K562 (cell line): ENCODE results near the gene ZC3H18. TPM values are rescaled to one million over a fixed set of nuclear protein-coding genes. Genes with fewer than 3 reads are reported as not detected.

Source experiments
- ATAC-seq: fragments of 200-7000 bp; cut with Tn5 transposase; 3 replicates; pipeline ENCODE4 v1.9.1; 2020; ENCODE audit warnings: moderate library complexity
- BruUV-seq: library from RNA; stranded (reverse); fragments of 400-500 nt; replicated peaks from 2 replicates; lab custom pipeline; 2021; lab: Mats Ljungman, UMichigan
- CTCF ChIA-PET: fragments of 300-600 bp; formaldehyde crosslinking; extraction: SDS; loops from one replicate; lab custom pipeline; 2021; ENCODE audit warnings: low intra/inter-chr PET ratio; lab: Yijun Ruan, JAX
- POLR2A ChIA-PET: fragments of 300-600, 350-650 bp; sonication (Branson Sonifier 250); formaldehyde crosslinking; extraction: SDS; loops from one replicate; lab custom pipeline; 2021; ENCODE audit warnings: antibody characterized with exemption, inconsistent platforms; lab: Yijun Ruan, JAX
- DNase-seq, 4 experiments: peaks; one replicate each; pipeline versions ENCODE4 v3.0.0 to v3.0.0-alpha.2; 2011 to 2018; ENCODE audit warnings: low spot score in 3 of 4, mixed read lengths in 3 of 4; ENCODE audit errors: extremely low read depth in 1 of 4
- FAIRE-seq: peaks from 2 replicates; lab custom pipeline; 2011; peaks lifted over from hg19 to GRCh38; lab: Jason Lieb, UNC
- H2AFZ ChIP-seq: 2 replicates; pipeline ENCODE4 v1.6.0; 2011; ENCODE audit warnings: low read depth, low read length, control low read depth, inconsistent platforms
- H3K27ac ChIP-seq: fragments of 200-600 bp; 3 replicates; pipeline ENCODE4 v1.8.0; 2011; ENCODE audit warnings: low read depth, mild to moderate bottlenecking, control low read depth, inconsistent platforms, low read length, moderate library complexity, mixed read lengths; ENCODE audit errors: extremely low read depth
- H3K27me3 ChIP-seq, 2 experiments: fragments of 300-600 bp in 1 of 2; 2 replicates in 1 of 2; 3 replicates in 1 of 2; pipeline versions ENCODE4 v1.6.0 to v1.8.0; 2011; ENCODE audit warnings: inconsistent platforms in 2 of 2, low read length in 2 of 2, mild to moderate bottlenecking in 1 of 2, mixed read lengths in 1 of 2, moderate library complexity in 1 of 2; ENCODE audit not compliant: control insufficient read depth in 2 of 2, insufficient read depth in 2 of 2
- H3K36me3 ChIP-seq: fragments of 300-600 bp; 3 replicates; pipeline ENCODE4 v1.8.0; 2011; ENCODE audit warnings: mild to moderate bottlenecking, low read length, inconsistent platforms; ENCODE audit not compliant: control insufficient read depth, insufficient read depth
- H3K4me1 ChIP-seq, 2 experiments: fragments of 200-600 bp in 1 of 2; replicated peaks in 1 of 2; 2 replicates in 1 of 2; 3 replicates in 1 of 2; pipeline versions ENCODE4 v1.5.1 to v1.8.0; 2011; ENCODE audit warnings: inconsistent platforms in 2 of 2, low read length in 2 of 2, mild to moderate bottlenecking in 1 of 2, mixed read lengths in 1 of 2, moderate library complexity in 1 of 2; ENCODE audit not compliant: control insufficient read depth in 2 of 2, insufficient read depth in 2 of 2
- H3K4me2 ChIP-seq: 2 replicates; pipeline ENCODE4 v1.6.1; 2011; ENCODE audit warnings: low read length, control low read depth, inconsistent platforms, mixed read lengths; ENCODE audit not compliant: insufficient read depth
- H3K4me3 ChIP-seq: fragments of 200-600 bp; sonication (generic), shearing (Covaris generic); 2 replicates; pipeline ENCODE4 v1.5.1; 2016; ENCODE audit warnings: control low read depth, inconsistent platforms
- H3K79me2 ChIP-seq: fragments of 200-600 bp; 3 replicates; pipeline ENCODE4 v1.8.0; 2011; ENCODE audit warnings: low read length, inconsistent platforms; ENCODE audit not compliant: control insufficient read depth, insufficient read depth
- H3K9ac ChIP-seq, 2 experiments: 2 replicates each; pipeline versions ENCODE4 v1.6.0 to v1.6.1; 2011; ENCODE audit warnings: low read depth in 2 of 2, low read length in 2 of 2, control low read depth in 1 of 2, inconsistent platforms in 1 of 2, mild to moderate bottlenecking in 1 of 2, mixed read lengths in 1 of 2; ENCODE audit not compliant: insufficient read depth in 1 of 2
- H3K9me1 ChIP-seq: one replicate; pipeline ENCODE4 v1.6.0; 2011; ENCODE audit warnings: inconsistent platforms, mild to moderate bottlenecking, low read length, moderate library complexity; ENCODE audit not compliant: control insufficient read depth, insufficient read depth
- H3K9me3 ChIP-seq: replicated peaks from 2 replicates; pipeline ENCODE4 v1.5.1; 2011; ENCODE audit warnings: low read depth, low read length, inconsistent platforms; ENCODE audit not compliant: control insufficient read depth, insufficient read depth
- H4K20me1 ChIP-seq: replicated peaks from 2 replicates; pipeline ENCODE4 v1.6.1; 2011; ENCODE audit warnings: low read length, inconsistent platforms, mixed read lengths; ENCODE audit not compliant: control insufficient read depth, insufficient read depth
- MTA1 ChIP-seq: fragments of 450-650 bp; IDR thresholded peaks from 2 replicates; pipeline ENCODE4 v1.6.1; 2017; ENCODE audit warnings: borderline replicate concordance
- POLR2G ChIP-seq: fragments of 200-400 bp; formaldehyde crosslinking; IDR thresholded peaks from 2 replicates; pipeline ENCODE4 v1.6.1; 2017; ENCODE audit warnings: low read depth, mild to moderate bottlenecking, antibody characterized with exemption, low read length, moderate library complexity
- SETDB1 ChIP-seq: IDR thresholded peaks from one replicate; pipeline ENCODE4 v1.6.1; 2012; ENCODE audit warnings: low read length, control low read depth, inconsistent platforms
- WGBS: fragments of 100-300 bp; shearing (Covaris generic); methylation state at CpG from one replicate; pipeline ENCODE4 v1.1.6; 2016; ENCODE audit warnings: low coverage, mixed read lengths; ENCODE audit not compliant: insufficient coverage; ENCODE audit errors: missing lambda C conversion rate; 5-methylcytosine and 5-hydroxymethylcytosine counted together
- in situ Hi-C: fragments of 300-500 bp; cut with MboI; formaldehyde crosslinking; loops from 4 replicates; pipeline ENCODE4 v1.15.0; 2018; ENCODE audit warnings: inconsistent platforms, mixed read lengths
- intact Hi-C: fragments of 100-400 bp; cut with micrococcal nuclease; formaldehyde crosslinking; loops from 2 replicates; pipeline ENCODE4 v1.14.2; 2022
- polyA plus RNA-seq, 8 experiments: library from polyadenylated mRNA; depleted of rRNA in 4 of 8; stranded (reverse) in 5 of 8; unstranded in 3 of 8; fragments of >200 nt; fragmentation: Nextera tagmentation in 2 of 8; fragmentation: Illumina TruSeq in 1 of 8; extraction: Ambion mirVana in 2 of 8; extraction: Trizol in 1 of 8; gene quantifications; 2 replicates each; pipeline versions ENCODE4 v1.2.1 to v1.2.3, GENCODE V29; 2011 to 2014; ENCODE audit warnings: inconsistent platforms in 1 of 8, missing spikeins in 1 of 8
- total RNA-seq, 7 experiments: library from RNA; depleted of rRNA in 6 of 7; stranded (reverse); fragments of >200 nt in 6 of 7; fragmentation: Illumina TruSeq in 2 of 7; extraction: Trizol in 2 of 7; gene quantifications; 2 replicates each; pipeline versions ENCODE4 v1.2.1 to v1.2.3, GENCODE V29; 2011 to 2021; ENCODE audit warnings: low replicate concordance in 1 of 7
- TF ChIP-seq, protein P1 (sequence below): IDR thresholded peaks from 2 replicates; pipeline ENCODE4 v1.6.1; 2011; ENCODE audit not compliant: insufficient read length; ENCODE audit errors: extremely low read depth
- TF ChIP-seq, protein P2 (sequence below), 2 experiments: fragments of 450-650 bp; conservative IDR thresholded peaks; 2 replicates each; pipeline ENCODE4 v1.6.1; 2017; ENCODE audit warnings: mild to moderate bottlenecking in 2 of 2, moderate library complexity in 2 of 2
- TF ChIP-seq, protein P3 (sequence below): fragments of 450-650 bp; IDR thresholded peaks from 2 replicates; pipeline ENCODE4 v1.7.1; 2018; ENCODE audit warnings: mild to moderate bottlenecking, low read depth; ENCODE audit not compliant: partially characterized antibody

The ZC3H18 gene
- total and polyA plus RNA-seq, 9 of the 15 experiments (the other 6 are each of a cell fraction or from before 2014, with no cell fraction given), result 1.7 to 88.7 (median 26.9) TPM

DNA sequence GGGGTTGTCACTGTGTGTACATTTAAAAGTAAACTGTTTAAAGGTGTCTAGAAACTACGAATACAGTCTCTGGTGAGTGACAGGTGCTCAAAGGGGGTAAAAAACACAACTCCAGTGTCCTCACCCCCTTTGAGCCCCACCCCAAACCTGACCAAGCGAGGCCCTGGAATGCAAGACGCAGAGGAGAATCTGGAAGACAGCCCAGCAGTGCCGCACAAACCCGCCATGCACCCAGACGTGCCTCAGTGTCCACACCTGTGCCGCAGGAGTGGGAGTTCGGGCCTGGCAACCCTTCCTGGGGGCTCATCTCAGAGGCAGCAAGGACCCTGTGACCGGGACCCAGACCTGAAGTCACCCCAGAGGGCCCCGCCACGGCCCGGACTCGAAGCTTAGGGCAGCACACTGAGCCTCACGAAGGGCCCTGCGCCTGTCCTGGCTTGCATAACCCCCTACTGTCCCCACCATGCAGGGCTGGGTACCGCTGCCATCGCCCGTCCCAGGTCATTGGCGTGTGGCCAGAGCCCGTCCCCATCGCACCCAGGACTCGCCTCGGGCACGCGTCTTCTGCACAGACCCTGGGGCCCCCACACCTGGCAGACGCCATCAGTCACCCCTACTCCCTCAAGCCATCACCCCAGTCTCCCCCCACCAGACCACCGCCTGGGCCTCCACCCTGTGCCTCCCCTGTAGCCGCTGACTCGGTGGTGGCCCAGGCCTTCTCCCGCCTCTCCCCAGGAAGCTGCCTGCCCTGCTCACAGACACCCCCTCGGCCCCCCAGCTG is 33.0 kb upstream of the ZC3H18 start (continued):
- TF ChIP-seq POLR2G, result peak; percentile 78

DNA sequence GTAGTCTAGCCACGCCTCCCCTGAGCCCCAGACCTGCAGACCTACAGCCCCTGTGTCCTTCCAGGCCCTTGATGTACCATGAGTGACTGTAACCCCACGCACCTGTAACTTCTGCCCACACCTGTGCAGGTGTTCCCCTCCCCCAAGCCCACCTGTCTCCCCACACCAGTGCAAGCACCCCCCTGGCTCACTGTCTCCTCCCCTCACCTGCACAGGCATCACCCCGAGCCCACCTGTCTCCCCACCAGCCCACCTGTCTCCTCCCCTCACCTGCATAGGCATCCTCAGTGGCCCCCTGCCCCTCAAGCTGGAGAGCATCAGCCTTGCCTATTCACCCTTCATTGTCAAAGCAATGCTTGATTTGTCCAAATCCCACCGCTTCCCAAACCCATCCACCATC is 32.3 kb upstream of the ZC3H18 start:
- Histone ChIP-seq H3K9me3 (peaks cover 10% of the 10 kb centered on the region), H3K4me3 (no peak overlapping the region), H3K4me1 (peaks cover 0 to 62% of the 10 kb centered on the region in 2 experiments; a peak in 3 of 5 replicates), H3K27me3 (peaks cover 27 to 41% of the 10 kb centered on the region in 2 experiments; a peak in 4 of 5 replicates), H3K9ac (no peak overlapping the region), H3K27ac (no peak overlapping the region), H3K4me2 (no peak overlapping the region), H4K20me1 (peaks cover 13% of the 10 kb centered on the region), H2AFZ (no peak overlapping the region), H3K36me3 (peaks cover 12% of the 10 kb centered on the region; the same call in 2 of the 3 replicates), H3K79me2 (no peaks in the 10 kb centered on the region), H3K9me1 (no peaks in the 10 kb centered on the region)
- FAIRE-seq, result no peak
- no peak for DNase-seq
- POLR2A ChIA-PET, result interaction anchor here (0.9 kb wide), 1 partner anchor 320 kb away, joined by 5 read pairs; no protein-coding TSS in a partner anchor
- CTCF ChIA-PET, result no interaction called here
- in situ Hi-C loops (no loop called here), intact Hi-C loops (no loop called here)
- 33% methylated on average over 4 of the region's 4 CpGs for WGBS
- BruUV-seq, result no TSS peak
- ATAC-seq, result no peak
- TF ChIP-seq, protein P1, sequence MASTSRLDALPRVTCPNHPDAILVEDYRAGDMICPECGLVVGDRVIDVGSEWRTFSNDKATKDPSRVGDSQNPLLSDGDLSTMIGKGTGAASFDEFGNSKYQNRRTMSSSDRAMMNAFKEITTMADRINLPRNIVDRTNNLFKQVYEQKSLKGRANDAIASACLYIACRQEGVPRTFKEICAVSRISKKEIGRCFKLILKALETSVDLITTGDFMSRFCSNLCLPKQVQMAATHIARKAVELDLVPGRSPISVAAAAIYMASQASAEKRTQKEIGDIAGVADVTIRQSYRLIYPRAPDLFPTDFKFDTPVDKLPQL, result no peak
- TF ChIP-seq, protein P2, sequence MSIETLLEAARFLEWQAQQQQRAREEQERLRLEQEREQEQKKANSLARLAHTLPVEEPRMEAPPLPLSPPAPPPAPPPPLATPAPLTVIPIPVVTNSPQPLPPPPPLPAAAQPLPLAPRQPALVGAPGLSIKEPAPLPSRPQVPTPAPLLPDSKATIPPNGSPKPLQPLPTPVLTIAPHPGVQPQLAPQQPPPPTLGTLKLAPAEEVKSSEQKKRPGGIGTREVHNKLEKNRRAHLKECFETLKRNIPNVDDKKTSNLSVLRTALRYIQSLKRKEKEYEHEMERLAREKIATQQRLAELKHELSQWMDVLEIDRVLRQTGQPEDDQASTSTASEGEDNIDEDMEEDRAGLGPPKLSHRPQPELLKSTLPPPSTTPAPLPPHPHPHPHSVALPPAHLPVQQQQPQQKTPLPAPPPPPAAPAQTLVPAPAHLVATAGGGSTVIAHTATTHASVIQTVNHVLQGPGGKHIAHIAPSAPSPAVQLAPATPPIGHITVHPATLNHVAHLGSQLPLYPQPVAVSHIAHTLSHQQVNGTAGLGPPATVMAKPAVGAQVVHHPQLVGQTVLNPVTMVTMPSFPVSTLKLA (conservative IDR thresholded peaks at IDR 0.05), result no peak
- no peak for TF ChIP-seq SETDB1
- TF ChIP-seq, protein P3, sequence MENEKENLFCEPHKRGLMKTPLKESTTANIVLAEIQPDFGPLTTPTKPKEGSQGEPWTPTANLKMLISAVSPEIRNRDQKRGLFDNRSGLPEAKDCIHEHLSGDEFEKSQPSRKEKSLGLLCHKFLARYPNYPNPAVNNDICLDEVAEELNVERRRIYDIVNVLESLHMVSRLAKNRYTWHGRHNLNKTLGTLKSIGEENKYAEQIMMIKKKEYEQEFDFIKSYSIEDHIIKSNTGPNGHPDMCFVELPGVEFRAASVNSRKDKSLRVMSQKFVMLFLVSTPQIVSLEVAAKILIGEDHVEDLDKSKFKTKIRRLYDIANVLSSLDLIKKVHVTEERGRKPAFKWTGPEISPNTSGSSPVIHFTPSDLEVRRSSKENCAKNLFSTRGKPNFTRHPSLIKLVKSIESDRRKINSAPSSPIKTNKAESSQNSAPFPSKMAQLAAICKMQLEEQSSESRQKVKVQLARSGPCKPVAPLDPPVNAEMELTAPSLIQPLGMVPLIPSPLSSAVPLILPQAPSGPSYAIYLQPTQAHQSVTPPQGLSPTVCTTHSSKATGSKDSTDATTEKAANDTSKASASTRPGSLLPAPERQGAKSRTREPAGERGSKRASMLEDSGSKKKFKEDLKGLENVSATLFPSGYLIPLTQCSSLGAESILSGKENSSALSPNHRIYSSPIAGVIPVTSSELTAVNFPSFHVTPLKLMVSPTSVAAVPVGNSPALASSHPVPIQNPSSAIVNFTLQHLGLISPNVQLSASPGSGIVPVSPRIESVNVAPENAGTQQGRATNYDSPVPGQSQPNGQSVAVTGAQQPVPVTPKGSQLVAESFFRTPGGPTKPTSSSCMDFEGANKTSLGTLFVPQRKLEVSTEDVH, result no peak
- no peak for TF ChIP-seq MTA1
